ENCODE results near the gene SP1. TPM values are rescaled to one million over a fixed set of nuclear protein-coding genes. Genes with fewer than 3 reads are reported as not detected.

The SP1 gene
- total and polyA plus RNA-seq, 2 of the 4 experiments (the other 2 are of a cell fraction), result 19.7 to 53.6 TPM

DNA sequence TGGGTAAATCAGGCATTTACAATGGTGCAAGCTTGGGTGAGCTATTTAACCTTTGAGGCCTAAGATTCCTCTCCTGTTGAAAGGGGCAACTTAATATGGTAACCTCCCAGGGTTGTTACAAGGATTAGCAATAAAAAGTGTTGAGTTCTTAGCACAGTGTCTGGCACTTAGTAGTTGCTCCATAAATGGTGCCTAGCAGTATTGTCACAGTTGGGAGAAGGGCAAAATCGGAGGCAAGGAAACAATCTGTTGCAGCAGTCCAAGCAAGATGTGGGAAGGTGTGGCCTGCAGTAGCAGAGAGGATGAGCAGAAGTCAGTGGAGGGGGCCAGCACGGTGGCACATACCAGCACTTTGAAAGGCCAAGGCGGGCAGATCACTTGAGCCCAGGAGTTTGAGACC lies 36.5 kb upstream of the SP1 start:
- Histone ChIP-seq H2BK5ac (ENCODE audit: low read depth, low read length, poor library complexity, severe bottlenecking) (no peak overlapping the region), H3K14ac (replicated peaks; ENCODE audit: low read depth, low read length) (no peak overlapping the region), H3K56ac (ENCODE audit: extremely low read depth, insufficient read depth, low read length) (no peak overlapping the region), H2BK120ac (ENCODE audit: low read depth, low read length) (no peak overlapping the region), H3K4me1 (ENCODE audit: control insufficient read depth, insufficient read depth, low read length) (peaks cover 7% of the 10 kb centered on the region; the same call in 1 of the 2 replicates), H3K9me1 (ENCODE audit: insufficient read depth, low read length) (peaks cover 9% of the 10 kb centered on the region; the same call in 1 of the 2 replicates), H4K8ac (ENCODE audit: low read depth in 2 of 2, low read length in 2 of 2) (no peak overlapping the region), H2AK9ac (replicated peaks; ENCODE audit: low read depth, low read length, poor library complexity) (no peak overlapping the region), H4K5ac (ENCODE audit: low read depth, low read length) (no peak overlapping the region), H4K91ac (ENCODE audit: insufficient read depth, low read depth, low read length) (no peak overlapping the region), H3K9me3 (ENCODE audit: control insufficient read depth, insufficient read depth, low read length) (no peaks in the 10 kb centered on the region), H2AK5ac (ENCODE audit: low read depth, low read length) (no peak overlapping the region), H2AFZ (replicated peaks; ENCODE audit: low read length, poor library complexity) (no peak overlapping the region), H3K9ac (ENCODE audit: low read depth, low read length) (no peak overlapping the region), H3K4ac (ENCODE audit: low read depth, low read length) (no peak overlapping the region), H3K36me3 (ENCODE audit: control insufficient read depth, insufficient read depth, low read length) (no peaks in the 10 kb centered on the region), H2BK15ac (ENCODE audit: low read depth, low read length) (no peak overlapping the region), H3K27me3 (ENCODE audit: control insufficient read depth, insufficient read depth, low read length) (peaks cover 23% of the 10 kb centered on the region), H3K27ac (ENCODE audit: insufficient read depth, low read length) (no peak overlapping the region), H3K4me2 (ENCODE audit: low read depth, low read length) (no peak overlapping the region), H4K20me1 (ENCODE audit: insufficient read depth, low read length) (no peaks in the 10 kb centered on the region), H3K79me1 (ENCODE audit: low read depth in 1 of 2, low read length in 2 of 2) (no peaks in the 10 kb centered on the region), H3K4me3 (ENCODE audit: insufficient read depth, low read depth, low read length) (no peak overlapping the region), H3K23ac (ENCODE audit: low read depth, low read length) (no peak overlapping the region), H3K18ac (ENCODE audit: low read depth, low read length) (no peak overlapping the region), H2BK20ac (ENCODE audit: low read depth, low read length) (no peak overlapping the region)
- CTCF ChIA-PET, result interaction anchor here (0.8 to 1.2 kb wide), 2 partner anchors 22 to 78 kb away, joined by 3 to 4 read pairs; partner anchors contain the start of gene AAAS
- ATAC-seq (ENCODE audit: low read depth), result no peak
- in situ Hi-C loops (cut with MboI; ENCODE audit: low sequenced_read_pairs) (no loop called here), dilution Hi-C loops (cut with HindIII; ENCODE audit: low sequenced_read_pairs, unreplicated experiment) (no loop called here), intact Hi-C loops (cut with micrococcal nuclease) (no loop called here)
- TF ChIP-seq, protein P1, sequence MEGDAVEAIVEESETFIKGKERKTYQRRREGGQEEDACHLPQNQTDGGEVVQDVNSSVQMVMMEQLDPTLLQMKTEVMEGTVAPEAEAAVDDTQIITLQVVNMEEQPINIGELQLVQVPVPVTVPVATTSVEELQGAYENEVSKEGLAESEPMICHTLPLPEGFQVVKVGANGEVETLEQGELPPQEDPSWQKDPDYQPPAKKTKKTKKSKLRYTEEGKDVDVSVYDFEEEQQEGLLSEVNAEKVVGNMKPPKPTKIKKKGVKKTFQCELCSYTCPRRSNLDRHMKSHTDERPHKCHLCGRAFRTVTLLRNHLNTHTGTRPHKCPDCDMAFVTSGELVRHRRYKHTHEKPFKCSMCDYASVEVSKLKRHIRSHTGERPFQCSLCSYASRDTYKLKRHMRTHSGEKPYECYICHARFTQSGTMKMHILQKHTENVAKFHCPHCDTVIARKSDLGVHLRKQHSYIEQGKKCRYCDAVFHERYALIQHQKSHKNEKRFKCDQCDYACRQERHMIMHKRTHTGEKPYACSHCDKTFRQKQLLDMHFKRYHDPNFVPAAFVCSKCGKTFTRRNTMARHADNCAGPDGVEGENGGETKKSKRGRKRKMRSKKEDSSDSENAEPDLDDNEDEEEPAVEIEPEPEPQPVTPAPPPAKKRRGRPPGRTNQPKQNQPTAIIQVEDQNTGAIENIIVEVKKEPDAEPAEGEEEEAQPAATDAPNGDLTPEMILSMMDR (conservative IDR thresholded peaks at IDR 0.05; ENCODE audit: low read depth, low read length), result no peak
- POLR2A ChIA-PET (ENCODE audit: unreplicated experiment), result no interaction called here
- no peak for DNase-seq
- 9% methylated on average over 1 of the region's 3 CpGs; no CpG with 5 or more reads in 1 of the 2 experiments for WGBS, 2 experiments (ENCODE audit: extremely low coverage in 2 of 2, insufficient read length in 1 of 2)
- no TSS peak for BruUV-seq (replicated peaks)

Data from IMR-90 (cell line).